Suprapubic skin (tissue), 4 donors: ENCODE data around the gene SKA2.

Source experiments
- EP300 ChIP-seq: sonication (generic); formaldehyde crosslinking; IDR thresholded peaks from one replicate; pipeline ENCODE4 v1.6.1; 2017; ENCODE audit warnings: antibody characterized with exemption
- POLR2A ChIP-seq, 2 donors: fragments of 450-650 bp; IDR thresholded peaks; one replicate each; pipeline ENCODE4 v1.6.1; 2017; ENCODE audit warnings: antibody characterized with exemption in 2 of 2, mild to moderate bottlenecking in 2 of 2, moderate library complexity in 2 of 2
- POLR2AphosphoS5 ChIP-seq, 3 donors: sonication (generic); formaldehyde crosslinking; IDR thresholded peaks; one replicate each; pipeline ENCODE4 v1.6.1; 2017; ENCODE audit warnings: antibody characterized with exemption in 3 of 3
- TF ChIP-seq, protein P1 (sequence below), 2 donors: fragments of 200-600 bp in 1 of 2; fragments of 450-650 bp in 1 of 2; sonication (generic) in 1 of 2; IDR thresholded peaks; one replicate each; pipeline ENCODE4 v1.5.1; 2016 to 2019; ENCODE audit warnings: antibody characterized with exemption in 2 of 2, mild to moderate bottlenecking in 1 of 2, moderate library complexity in 1 of 2

DNA sequence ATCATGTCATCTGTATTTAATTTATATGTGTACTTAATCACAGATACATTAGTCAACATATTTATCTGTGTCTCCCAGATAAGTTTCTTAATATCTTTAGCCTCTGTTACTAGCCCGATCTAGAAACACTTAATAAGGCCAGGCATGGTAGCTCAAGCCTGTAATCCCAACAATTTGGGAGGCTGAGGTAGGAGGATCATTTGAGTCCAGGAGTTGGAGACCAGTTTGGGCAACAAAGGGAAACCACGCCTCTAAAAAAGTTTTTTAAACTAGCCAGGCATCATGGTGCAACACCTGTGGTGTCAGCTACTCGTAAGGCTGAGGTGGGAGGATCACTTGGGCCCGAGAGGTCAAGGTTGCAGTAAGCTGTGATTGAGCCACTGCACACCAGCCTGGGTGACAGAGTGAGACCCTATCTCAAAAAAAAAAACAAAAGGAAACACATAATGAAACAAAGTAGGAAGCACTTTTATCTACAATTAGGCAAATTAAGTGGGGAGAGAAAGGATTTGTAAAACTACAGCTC lies 9.4 kb downstream of the SKA2 start:
- TF ChIP-seq POLR2A (IDR thresholded peaks at IDR 0.05) (no peak), POLR2AphosphoS5 (IDR thresholded peaks at IDR 0.05) (no peak), EP300 (no peak)
- TF ChIP-seq, protein P1, sequence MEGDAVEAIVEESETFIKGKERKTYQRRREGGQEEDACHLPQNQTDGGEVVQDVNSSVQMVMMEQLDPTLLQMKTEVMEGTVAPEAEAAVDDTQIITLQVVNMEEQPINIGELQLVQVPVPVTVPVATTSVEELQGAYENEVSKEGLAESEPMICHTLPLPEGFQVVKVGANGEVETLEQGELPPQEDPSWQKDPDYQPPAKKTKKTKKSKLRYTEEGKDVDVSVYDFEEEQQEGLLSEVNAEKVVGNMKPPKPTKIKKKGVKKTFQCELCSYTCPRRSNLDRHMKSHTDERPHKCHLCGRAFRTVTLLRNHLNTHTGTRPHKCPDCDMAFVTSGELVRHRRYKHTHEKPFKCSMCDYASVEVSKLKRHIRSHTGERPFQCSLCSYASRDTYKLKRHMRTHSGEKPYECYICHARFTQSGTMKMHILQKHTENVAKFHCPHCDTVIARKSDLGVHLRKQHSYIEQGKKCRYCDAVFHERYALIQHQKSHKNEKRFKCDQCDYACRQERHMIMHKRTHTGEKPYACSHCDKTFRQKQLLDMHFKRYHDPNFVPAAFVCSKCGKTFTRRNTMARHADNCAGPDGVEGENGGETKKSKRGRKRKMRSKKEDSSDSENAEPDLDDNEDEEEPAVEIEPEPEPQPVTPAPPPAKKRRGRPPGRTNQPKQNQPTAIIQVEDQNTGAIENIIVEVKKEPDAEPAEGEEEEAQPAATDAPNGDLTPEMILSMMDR (IDR thresholded peaks at IDR 0.05): no peak
